HS-27A (cell line): ENCODE results near the gene FOXO1.

ENCODE experiments used
- DNase-seq: peaks from one replicate; pipeline ENCODE4 v3.0.0-alpha.2; 2012; ENCODE audit warnings: low read depth, missing footprints

The FOXO1 gene

DNA sequence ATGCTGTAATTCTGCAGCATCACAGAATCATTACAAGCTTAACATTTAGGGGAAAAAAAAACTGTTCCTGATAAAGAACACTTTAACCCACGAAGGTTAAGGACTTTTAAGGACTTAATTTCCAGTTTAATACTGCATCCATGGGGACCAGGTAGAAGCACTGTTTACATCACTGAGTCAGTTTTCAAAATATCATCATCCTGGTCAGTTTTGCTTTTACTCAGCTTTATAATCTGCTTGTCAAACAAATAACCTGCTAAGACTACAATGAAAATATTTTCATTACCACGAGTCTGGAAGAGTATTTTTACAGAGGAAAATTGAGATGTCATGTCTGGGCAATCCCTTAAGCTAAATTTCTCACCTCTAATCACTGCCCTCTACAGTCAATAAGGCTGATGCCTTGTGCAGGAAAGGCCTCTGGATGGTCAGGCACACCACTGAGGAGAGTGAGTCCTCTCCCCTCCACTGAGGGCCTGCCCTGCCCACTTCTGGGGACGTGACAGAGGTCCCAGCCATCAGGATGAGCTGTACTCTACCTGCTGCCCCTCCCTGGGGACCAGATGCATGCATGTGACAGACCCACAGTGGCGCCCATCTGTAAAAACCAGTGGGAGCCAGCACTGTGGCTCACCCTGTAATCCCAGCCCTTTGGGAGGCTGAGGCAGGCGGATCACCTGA is 31.0 kb downstream of the FOXO1 start:
- no peak for DNase-seq

GRCh38 chr13:40632915-40633314 is 33.5 kb downstream of the FOXO1 start:
- no peak for DNase-seq

- no peak for DNase-seq
Observed at GRCh38 chr13:40631605-40632004, 34.8 kb downstream of the FOXO1 start.

- DNase-seq: no peak
Observed at GRCh38 chr13:40629678-40630384, 36.6 kb downstream of the FOXO1 start.

DNA sequence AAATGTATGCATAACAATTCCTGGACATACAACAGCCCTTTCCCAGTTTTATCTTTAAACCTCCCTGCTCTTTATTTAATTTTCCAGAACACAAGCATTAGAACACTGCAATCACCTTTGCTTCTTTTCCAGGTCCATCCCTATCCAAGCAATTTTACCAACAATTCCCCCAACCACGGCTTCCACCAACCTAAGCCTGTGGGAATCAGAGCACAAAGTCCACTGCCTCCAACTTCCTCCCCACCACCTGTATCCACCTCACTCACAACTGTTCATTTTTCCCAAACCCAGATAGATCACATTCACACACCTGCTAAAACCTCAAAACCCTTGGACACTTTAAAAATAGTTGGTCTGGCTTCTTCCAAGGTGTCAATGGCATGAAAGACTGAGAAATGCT is 39.5 kb downstream of the FOXO1 start:
- no peak for DNase-seq

DNA sequence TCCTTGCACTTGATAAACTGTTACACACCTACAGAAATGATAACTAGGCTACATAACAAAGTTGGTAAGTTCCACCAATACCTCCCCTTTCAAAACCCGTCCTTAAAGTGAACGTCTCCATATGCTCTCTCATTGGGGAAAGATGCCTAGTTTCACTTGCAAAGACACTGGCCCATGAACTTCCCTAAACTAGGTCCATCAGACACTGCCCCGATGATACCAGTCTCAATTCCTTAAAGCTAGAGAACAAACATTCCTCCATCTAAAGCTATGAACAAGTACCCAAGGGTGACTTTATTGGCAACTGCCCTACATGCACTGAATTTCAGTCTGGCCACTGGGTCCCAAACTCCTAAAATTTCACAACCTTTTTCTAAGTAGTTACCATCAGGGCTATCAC is 39.9 kb downstream of the FOXO1 start:
- DNase-seq: no peak

- no peak for DNase-seq
Observed at GRCh38 chr13:40624986-40625385, 41.5 kb downstream of the FOXO1 start.

DNA sequence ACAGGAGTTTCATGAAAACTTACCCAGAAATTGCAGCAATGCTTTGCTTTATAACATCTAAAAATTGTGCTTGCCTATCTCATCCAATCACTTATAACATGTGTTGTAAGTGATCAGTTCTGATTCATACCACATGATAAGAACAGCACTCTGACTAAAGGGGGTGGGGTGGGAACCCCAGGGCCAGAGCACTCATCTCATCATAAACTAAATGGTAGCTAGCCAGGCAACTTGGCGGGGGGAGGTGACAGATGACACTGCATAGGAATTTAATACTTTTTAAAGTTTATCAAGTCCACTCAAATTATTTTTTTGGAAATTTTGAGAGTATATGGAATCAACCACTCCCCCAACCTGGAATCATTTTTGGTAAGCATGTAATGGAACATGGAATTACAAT is 42.1 kb downstream of the FOXO1 start:
- no peak for DNase-seq

DNA sequence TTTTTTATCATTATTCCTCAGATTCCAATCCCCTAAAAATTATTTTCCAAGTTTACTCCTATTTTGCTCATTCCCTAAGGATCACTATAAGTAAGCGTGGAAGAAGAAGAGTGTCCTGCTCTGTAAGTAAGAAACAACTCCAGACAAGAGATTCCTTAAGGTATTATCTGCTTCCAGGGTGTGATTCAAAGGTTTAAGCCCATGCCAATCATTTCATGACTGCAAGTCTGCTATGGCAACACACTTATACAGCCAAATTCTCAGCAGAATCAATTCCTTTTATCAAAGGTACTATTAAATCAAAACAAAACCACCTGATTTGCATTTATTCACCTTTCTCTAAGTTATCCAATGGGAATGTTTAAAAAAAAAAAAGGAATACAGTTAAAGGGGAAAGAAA is 43.7 kb downstream of the FOXO1 start:
- DNase-seq: no peak

DNA sequence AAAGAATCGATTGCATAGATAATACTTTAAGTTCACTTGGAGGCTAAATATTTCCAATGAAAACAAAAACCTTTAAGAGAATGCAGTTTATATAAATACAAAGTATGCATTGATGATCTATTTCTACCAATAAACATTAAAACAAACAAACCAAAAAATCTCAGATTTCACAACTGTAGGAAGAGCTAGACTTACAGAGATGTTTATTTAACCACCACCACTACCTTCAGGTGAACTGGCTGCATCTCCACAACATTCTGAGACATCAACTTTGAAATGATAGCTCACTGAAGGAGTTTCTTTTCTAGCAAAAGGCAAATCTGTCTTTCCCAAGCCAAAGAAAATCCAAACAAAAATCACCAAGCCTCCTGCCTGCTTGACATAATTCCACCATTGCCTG is 44.2 kb downstream of the FOXO1 start:
- no peak for DNase-seq

DNA sequence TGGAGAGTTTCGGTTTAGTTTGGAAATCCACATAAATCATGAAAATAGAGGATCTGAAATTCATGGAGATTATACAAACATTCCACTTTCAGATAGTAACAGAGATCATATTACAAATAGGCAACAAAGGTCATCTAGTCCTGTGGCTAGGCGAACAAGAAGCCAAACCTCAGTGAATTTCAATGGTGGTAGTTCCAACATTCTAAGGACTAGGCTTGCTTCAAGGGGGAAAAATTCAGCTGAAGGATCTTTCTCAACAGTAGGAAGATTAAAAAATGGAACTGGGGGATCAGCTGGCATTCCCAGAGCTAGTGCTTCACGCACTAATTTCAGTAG is 47.0 kb downstream of the FOXO1 start:
- no peak for DNase-seq

GRCh38 chr13:40618581-40619478 is 47.6 kb downstream of the FOXO1 start:
- no peak for DNase-seq

DNA sequence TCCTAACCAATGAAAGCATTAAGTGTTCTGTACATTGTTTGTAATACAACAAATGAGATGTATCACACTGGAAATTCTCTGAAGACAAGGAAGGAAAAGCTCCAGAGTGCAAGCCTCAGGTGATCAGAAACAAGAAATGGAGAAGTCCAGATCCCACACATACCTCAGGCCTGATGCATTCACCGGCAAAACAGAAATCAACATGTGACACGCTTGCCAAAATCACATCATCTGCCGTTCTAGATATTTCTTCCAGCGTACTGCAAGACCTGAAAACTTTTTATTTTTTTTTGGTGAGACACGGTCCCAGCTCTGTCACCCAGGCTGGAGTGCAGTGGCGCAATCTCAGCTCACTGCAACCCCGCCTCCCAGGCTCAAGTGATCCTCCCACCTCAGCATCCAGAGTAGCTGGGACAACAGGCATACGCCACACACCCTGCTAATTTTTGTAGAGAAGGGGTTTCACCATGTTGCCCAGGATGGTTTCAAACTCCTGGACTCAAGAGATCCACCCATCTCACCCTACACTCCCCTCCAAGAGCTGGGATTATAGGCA is 48.6 kb downstream of the FOXO1 start:
- no peak for DNase-seq

GRCh38 chr13:40615619-40616018 is 50.8 kb downstream of the FOXO1 start:
- DNase-seq: no peak

- DNase-seq: no peak
Observed at GRCh38 chr13:40613914-40614313, 52.5 kb downstream of the FOXO1 start.

DNA sequence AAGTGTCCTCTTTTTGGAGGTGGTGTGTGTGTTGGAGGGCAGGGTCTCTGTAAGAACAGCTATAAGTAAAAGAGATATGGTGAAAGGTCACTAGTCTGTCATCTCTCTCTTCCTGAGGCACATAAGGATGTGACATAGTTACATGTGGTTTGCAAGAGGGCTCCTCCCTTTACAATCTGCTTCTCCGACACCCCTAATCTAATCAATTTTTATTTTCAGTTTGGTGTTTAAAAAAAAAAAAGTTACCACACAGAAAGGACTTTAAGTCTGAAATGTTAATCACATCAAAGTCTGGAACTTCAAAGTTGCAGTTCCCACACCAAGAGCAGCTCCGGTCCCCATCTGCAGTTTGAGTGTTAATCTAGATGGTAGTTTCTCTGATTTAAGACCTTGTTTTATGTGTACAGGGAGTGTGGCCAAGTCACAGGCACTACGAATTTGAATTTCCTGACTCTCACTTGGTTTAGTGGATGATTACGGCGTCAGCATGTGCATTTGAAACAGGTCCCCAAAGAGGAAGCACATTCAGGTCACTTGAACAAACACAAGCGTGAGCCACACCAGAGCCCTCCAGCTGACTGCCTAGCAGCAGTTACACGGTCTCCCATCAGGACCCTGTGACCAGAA is 53.1 kb downstream of the FOXO1 start:
- DNase-seq: no peak

GRCh38 chr13:40612041-40612440 is 54.4 kb downstream of the FOXO1 start:
- no peak for DNase-seq

- no peak for DNase-seq
Observed at GRCh38 chr13:40611635-40612034, 54.8 kb downstream of the FOXO1 start.

- DNase-seq: no peak
Observed at GRCh38 chr13:40611004-40611403, 55.4 kb downstream of the FOXO1 start.

DNA sequence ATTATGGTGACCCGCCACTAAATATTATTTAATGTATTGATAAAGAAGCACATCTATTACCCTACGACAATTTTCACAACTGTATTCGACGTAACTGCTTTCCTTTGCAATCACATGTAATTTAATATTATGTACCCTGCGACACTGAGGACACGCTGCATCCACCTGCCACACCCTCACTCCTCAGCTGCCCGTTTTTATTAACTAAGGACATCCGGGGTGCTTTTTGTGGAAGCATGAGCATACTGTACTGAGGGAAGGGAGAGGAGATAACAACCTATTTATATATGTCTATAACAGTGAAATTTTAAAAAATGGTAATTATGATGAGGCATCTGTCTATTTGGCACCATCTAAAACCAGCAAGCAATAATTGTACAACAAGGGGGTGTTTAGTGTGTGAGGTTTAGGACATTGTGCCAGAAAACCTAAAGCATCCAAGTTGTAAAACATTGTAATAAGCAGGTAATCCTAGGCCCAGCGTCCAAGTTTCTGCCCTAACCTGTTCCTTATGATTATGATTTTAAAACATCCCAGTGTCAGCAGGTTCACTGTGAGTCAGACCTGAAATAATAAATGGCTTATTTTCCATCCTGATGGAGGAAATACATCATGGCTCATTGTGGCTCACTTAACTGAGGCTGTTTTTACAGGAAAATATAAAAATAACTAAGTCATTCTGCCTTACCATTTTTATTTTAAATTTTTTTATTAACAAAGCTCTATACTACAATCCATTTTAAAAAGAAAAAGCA is 56.3 kb downstream of the FOXO1 start:
- no peak for DNase-seq

DNA sequence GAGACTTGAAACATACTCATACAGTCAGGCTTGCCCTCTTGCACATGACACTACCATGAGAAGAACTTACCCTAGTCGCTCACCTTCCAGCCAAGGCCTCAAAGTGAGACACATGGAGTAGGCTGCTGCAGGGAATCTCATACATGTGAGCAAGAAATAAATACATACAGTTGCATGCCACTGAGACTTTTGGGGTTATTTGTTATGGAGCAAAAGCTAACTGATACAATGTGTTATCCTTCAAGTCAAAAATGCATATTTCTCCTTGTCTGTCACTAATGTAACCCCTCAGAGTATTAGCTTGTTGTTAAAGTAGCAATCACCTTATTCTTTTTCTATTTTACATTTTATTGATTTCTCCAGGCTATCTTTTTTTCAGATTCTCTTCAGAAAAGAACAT is 58.1 kb downstream of the FOXO1 start:
- DNase-seq: no peak

GRCh38 chr13:40605573-40605972 is 60.9 kb downstream of the FOXO1 start:
- DNase-seq: no peak
